Endothelial cell of umbilical vein (primary cell): Measurements from ENCODE around the gene ADCY7. TPM values are rescaled to one million over a fixed set of nuclear protein-coding genes. Genes with fewer than 3 reads are reported as not detected.

Experiments
- BruUV-seq: library from RNA; stranded (reverse); fragments of 400-500 nt; replicated peaks from 2 replicates; lab custom pipeline; 2021; lab: Mats Ljungman, UMichigan
- CTCF ChIA-PET: fragments of 300-600, 350-600 bp; sonication (Branson Sonifier 250); formaldehyde crosslinking; loops from one replicate; lab custom pipeline; 2021; ENCODE audit warnings: antibody characterized with exemption, inconsistent platforms; lab: Charles Lee
- POLR2A ChIA-PET: fragments of 300-600, 350-600 bp; sonication (Branson Sonifier 250); formaldehyde crosslinking; loops from one replicate; lab custom pipeline; 2021; ENCODE audit warnings: antibody characterized with exemption, inconsistent platforms; lab: Charles Lee
- DNase-seq: peaks from one replicate; pipeline ENCODE4 v3.0.0-alpha.2; 2011; ENCODE audit warnings: low read depth, low spot score
- FAIRE-seq: peaks from 2 replicates; lab custom pipeline; 2011; peaks lifted over from hg19 to GRCh38; lab: Jason Lieb, UNC
- H2AFZ ChIP-seq: 2 replicates; pipeline ENCODE4 v1.6.0; 2012; ENCODE audit warnings: low read depth, low read length, control low read depth, inconsistent platforms
- H3K27ac ChIP-seq: 2 replicates; pipeline ENCODE4 v1.5.1; 2011; ENCODE audit warnings: low read depth, mild to moderate bottlenecking, control low read depth, low read length, moderate library complexity; ENCODE audit not compliant: insufficient read depth
- H3K27me3 ChIP-seq, 2 experiments: 2 replicates each; pipeline versions ENCODE4 v1.6.0 to v1.6.1; 2011; ENCODE audit warnings: low read length in 2 of 2, mixed read lengths in 1 of 2; ENCODE audit not compliant: control insufficient read depth in 2 of 2, insufficient read depth in 2 of 2
- H3K36me3 ChIP-seq, 2 experiments: 2 replicates in 1 of 2; 3 replicates in 1 of 2; pipeline ENCODE4 v1.5.1; 2011; ENCODE audit warnings: low read length in 2 of 2, mild to moderate bottlenecking in 1 of 2, moderate library complexity in 1 of 2; ENCODE audit not compliant: control insufficient read depth in 2 of 2, insufficient read depth in 2 of 2; ENCODE audit errors: extremely low read depth in 1 of 2
- H3K4me1 ChIP-seq: 3 replicates; pipeline ENCODE4 v1.5.1; 2011; ENCODE audit warnings: mild to moderate bottlenecking, low read length; ENCODE audit not compliant: control insufficient read depth, insufficient read depth; ENCODE audit errors: extremely low read depth
- H3K4me2 ChIP-seq: 2 replicates; pipeline ENCODE4 v1.6.1; 2011; ENCODE audit warnings: low read length, control low read depth, mixed read lengths; ENCODE audit not compliant: insufficient read depth
- H3K4me3 ChIP-seq, 3 experiments: fragments of 200-600 bp in 1 of 3; sonication (generic), shearing (Covaris generic) in 1 of 3; replicated peaks in 1 of 3; 2 replicates each; pipeline ENCODE4 v1.5.1; 2011 to 2016; ENCODE audit warnings: control low read depth in 3 of 3, low read length in 3 of 3, mild to moderate bottlenecking in 2 of 3, inconsistent platforms in 1 of 3, low read depth in 1 of 3, moderate library complexity in 1 of 3; ENCODE audit not compliant: insufficient read depth in 1 of 3
- H3K79me2 ChIP-seq: 2 replicates; pipeline ENCODE4 v1.6.0; 2012; ENCODE audit warnings: low read length, inconsistent platforms; ENCODE audit not compliant: control insufficient read depth, insufficient read depth
- H3K9ac ChIP-seq: replicated peaks from 2 replicates; pipeline ENCODE3; 2011; ENCODE audit warnings: low read length, control low read depth; ENCODE audit not compliant: insufficient read depth; ENCODE audit errors: extremely low read depth
- H3K9me1 ChIP-seq: replicated peaks from 3 replicates; pipeline ENCODE4 v1.6.0; 2011; ENCODE audit warnings: mild to moderate bottlenecking, low read length; ENCODE audit not compliant: control insufficient read depth, insufficient read depth; ENCODE audit errors: extremely low read depth
- H3K9me3 ChIP-seq: replicated peaks from 2 replicates; pipeline ENCODE4 v1.5.1; 2012; ENCODE audit warnings: low read length, inconsistent platforms; ENCODE audit not compliant: control insufficient read depth, insufficient read depth
- H4K20me1 ChIP-seq: replicated peaks from 2 replicates; pipeline ENCODE3; 2011; ENCODE audit warnings: mild to moderate bottlenecking, low read length; ENCODE audit not compliant: control insufficient read depth, insufficient read depth; ENCODE audit errors: extremely low read depth
- CTCF ChIP-seq, 2 donors: IDR thresholded peaks; 1 replicate in 1 of 2; 2 replicates in 1 of 2; pipeline ENCODE4 v1.5.1; 2011; ENCODE audit warnings: low read length in 2 of 2, mild to moderate bottlenecking in 2 of 2, moderate library complexity in 2 of 2, control low read depth in 1 of 2, inconsistent platforms in 1 of 2, low read depth in 1 of 2; ENCODE audit not compliant: insufficient read depth in 1 of 2; ENCODE audit errors: extremely low read depth in 1 of 2
- EZH2 ChIP-seq: IDR thresholded peaks from 2 replicates; pipeline ENCODE4 v1.6.1; 2012; ENCODE audit warnings: borderline replicate concordance, low read depth, mild to moderate bottlenecking, moderate library complexity, low read length, inconsistent platforms; ENCODE audit not compliant: severe bottlenecking
- FOS ChIP-seq: IDR thresholded peaks from 2 replicates; pipeline ENCODE4 v1.6.1; 2011; ENCODE audit warnings: mild to moderate bottlenecking, low read length, moderate library complexity, borderline replicate concordance; ENCODE audit not compliant: insufficient read depth
- GATA2 ChIP-seq: IDR thresholded peaks from 2 replicates; pipeline ENCODE4 v1.7.0; 2011; ENCODE audit warnings: low read depth, mild to moderate bottlenecking, moderate library complexity, mixed read lengths, low read length; ENCODE audit not compliant: insufficient read length, insufficient read depth
- JUN ChIP-seq: IDR thresholded peaks from 2 replicates; pipeline ENCODE4 v1.6.1; 2011; ENCODE audit warnings: borderline replicate concordance, low read depth; ENCODE audit not compliant: insufficient read length, insufficient read depth
- MAX ChIP-seq: IDR thresholded peaks from 2 replicates; pipeline ENCODE4 v1.6.1; 2011; ENCODE audit not compliant: insufficient read depth, insufficient read length
- MYC ChIP-seq: IDR thresholded peaks from one replicate; pipeline ENCODE4 v1.6.1; 2011; ENCODE audit warnings: mild to moderate bottlenecking, low read depth, low read length
- POLR2A ChIP-seq: IDR thresholded peaks from 2 replicates; pipeline ENCODE4 v1.6.1; 2012; ENCODE audit warnings: low read depth, mild to moderate bottlenecking, control low read depth, low read length
- POLR2AphosphoS5 ChIP-seq: IDR thresholded peaks from 2 replicates; pipeline ENCODE4 v1.6.1; 2012; ENCODE audit warnings: low read depth, mild to moderate bottlenecking, control low read depth, low read length, moderate library complexity; ENCODE audit not compliant: insufficient read depth
- dilution Hi-C: fragments of 300-500 bp; cut with MboI; formaldehyde crosslinking; loops from one replicate; pipeline ENCODE4 v1.15.0; 2019; ENCODE audit warnings: low sequenced_read_pairs; ENCODE audit not compliant: extremely low pct_ligation_motif_present
- intact Hi-C: fragments of 100-400 bp; cut with micrococcal nuclease; formaldehyde crosslinking; loops from one replicate; pipeline ENCODE4 v1.10.0; 2022
- polyA plus RNA-seq, 4 experiments: library from polyadenylated mRNA; depleted of rRNA in 3 of 4; stranded (reverse) in 3 of 4; unstranded in 1 of 4; fragments of >200 nt; gene quantifications; 2 replicates each; pipeline versions ENCODE4 v1.2.1 to v1.2.3, GENCODE V29; 2011 to 2012; ENCODE audit warnings: missing spikeins in 1 of 4
- total RNA-seq: library from RNA; stranded (reverse); gene quantifications from 2 replicates; pipeline ENCODE4 v1.2.3, GENCODE V29; 2021

The ADCY7 gene
- total and polyA plus RNA-seq, 2 donors (not counting 3 experiments of a cell fraction or from before 2014, with no cell fraction given): 3.5 to 9.3 TPM

GRCh38 chr16:50331570-50331969 lies 65.2 kb downstream of the ADCY7 start:
- ChIA-PET CTCF (no interaction called here), POLR2A (no interaction called here)
- DNase-seq (no peak), FAIRE-seq (no peak)
- H3K36me3 ChIP-seq: peaks cover 6 to 20% of the 10 kb centered on the region in 2 experiments
- BruUV-seq: no TSS peak
- no peak overlapping the region for H3K27ac ChIP-seq
- H2AFZ ChIP-seq: no peak overlapping the region
- H3K4me3 ChIP-seq: no peak overlapping the region
- peaks cover 4% of the 10 kb centered on the region for H3K79me2 ChIP-seq
- no peaks in the 10 kb centered on the region for H3K27me3 ChIP-seq
- dilution Hi-C loops: no loop called here
- no peak for TF ChIP-seq MYC
- no peak for TF ChIP-seq CTCF (IDR thresholded peaks at IDR 0.05; ENCODE audit: extremely low read depth in 1 of 2, insufficient read depth in 1 of 2, low read depth in 1 of 2, low read length in 2 of 2)
- TF ChIP-seq POLR2A: no peak
- no peak for TF ChIP-seq GATA2
- no peak for TF ChIP-seq MAX
- no peak for TF ChIP-seq JUN
- no peak for TF ChIP-seq POLR2AphosphoS5
- TF ChIP-seq FOS: no peak
- no peak for TF ChIP-seq EZH2
- no peak overlapping the region for H3K9ac ChIP-seq
- no peak overlapping the region for H3K4me2 ChIP-seq
- intact Hi-C loops: loop anchor here (10.0 kb wide), 1 partner anchor 237 kb away; no protein-coding TSS in a partner anchor
- no peaks in the 10 kb centered on the region for H4K20me1 ChIP-seq
- no peaks in the 10 kb centered on the region for H3K9me3 ChIP-seq
- H3K4me1 ChIP-seq: no peaks in the 10 kb centered on the region
- no peaks in the 10 kb centered on the region for H3K9me1 ChIP-seq
